HepG2 (cell line): ENCODE data around the gene ANAPC16. TPM values are rescaled to one million over a fixed set of nuclear protein-coding genes. Genes with fewer than 3 reads are reported as not detected.

Source experiments
- AGO1 ChIP-seq: fragments of 200-400 bp; formaldehyde crosslinking; IDR thresholded peaks from 2 replicates; pipeline ENCODE4 v1.6.1; 2017; ENCODE audit warnings: mild to moderate bottlenecking, low read depth, low read length, moderate library complexity; ENCODE audit not compliant: poor library complexity, severe bottlenecking
- CREM ChIP-seq, 2 experiments: sonication (generic) in 1 of 2; formaldehyde crosslinking in 1 of 2; IDR thresholded peaks; 2 replicates each; pipeline versions ENCODE4 v1.4.0 to v1.6.1; 2016 to 2020; ENCODE audit warnings: antibody characterized with exemption in 1 of 2, mild to moderate bottlenecking in 1 of 2, missing genetic modification reagents in 1 of 2
- FOSL1 ChIP-seq: sonication (generic); formaldehyde crosslinking; IDR thresholded peaks from 2 replicates; pipeline ENCODE4 v1.9.0; 2021; ENCODE audit warnings: missing genetic modification reagents, borderline replicate concordance
- FOXJ3 ChIP-seq: sonication (generic); formaldehyde crosslinking; IDR thresholded peaks from 2 replicates; pipeline ENCODE4 v1.4.0; 2020; ENCODE audit warnings: missing genetic modification reagents, mild to moderate bottlenecking, borderline replicate concordance
- HDAC1 ChIP-seq: sonication (generic); formaldehyde crosslinking; IDR thresholded peaks from 2 replicates; pipeline ENCODE4 v1.5.1; 2020; ENCODE audit warnings: mild to moderate bottlenecking, missing genetic modification reagents
- NR2C2 ChIP-seq: sonication (generic); formaldehyde crosslinking; IDR thresholded peaks from 2 replicates; pipeline ENCODE4 v1.4.0; 2020; ENCODE audit warnings: missing genetic modification reagents, mild to moderate bottlenecking, moderate library complexity, borderline replicate concordance
- POLR2AphosphoS2 ChIP-seq: IDR thresholded peaks from 2 replicates; pipeline ENCODE4 v1.6.1; 2011; ENCODE audit warnings: low read depth, low read length, improper control_type of control experiment
- RBFOX2 ChIP-seq: fragments of 200-400 bp; formaldehyde crosslinking; IDR thresholded peaks from 2 replicates; pipeline ENCODE4 v1.6.1; 2017; ENCODE audit warnings: low read depth, mild to moderate bottlenecking, low read length
- RFX3 ChIP-seq: IDR thresholded peaks from 2 replicates; pipeline ENCODE4 v1.6.1; 2016; ENCODE audit warnings: missing biosample characterization, missing genetic modification reagents
- SMAD1 ChIP-seq: sonication (generic); formaldehyde crosslinking; IDR thresholded peaks from 2 replicates; pipeline ENCODE4 v1.4.0; 2020; ENCODE audit warnings: missing genetic modification reagents, low read depth, mild to moderate bottlenecking, borderline replicate concordance
- SNAPC2 ChIP-seq: sonication (generic); formaldehyde crosslinking; IDR thresholded peaks from 2 replicates; pipeline ENCODE4 v1.8.1; 2022; ENCODE audit warnings: mild to moderate bottlenecking, missing genetic modification reagents
- SOX13 ChIP-seq, 3 experiments: fragments of 450-650 bp in 1 of 3; sonication (generic) in 1 of 3; formaldehyde crosslinking in 1 of 3; IDR thresholded peaks in 2 of 3; conservative IDR thresholded peaks in 1 of 3; 2 replicates each; pipeline versions ENCODE4 v1.5.0 to v1.6.1; 2016 to 2020; ENCODE audit warnings: antibody characterized with exemption in 1 of 3, mild to moderate bottlenecking in 1 of 3, missing compliant biosample characterization in 1 of 3, missing genetic modification reagents in 1 of 3, moderate library complexity in 1 of 3
- SOX5 ChIP-seq: IDR thresholded peaks from 2 replicates; pipeline ENCODE4 v1.6.1; 2016; ENCODE audit warnings: borderline replicate concordance
- SRSF9 ChIP-seq: fragments of 200-400 bp; formaldehyde crosslinking; IDR thresholded peaks from 2 replicates; pipeline ENCODE4 v1.6.1; 2018; ENCODE audit warnings: borderline replicate concordance, mild to moderate bottlenecking, low read depth, low read length; ENCODE audit not compliant: insufficient read depth, poor library complexity, severe bottlenecking
- STAT5B ChIP-seq: sonication (generic); formaldehyde crosslinking; IDR thresholded peaks from 2 replicates; pipeline ENCODE4 v1.4.0; 2020; ENCODE audit warnings: missing genetic modification reagents
- TBP ChIP-seq: sonication (generic); formaldehyde crosslinking; IDR thresholded peaks from 2 replicates; pipeline ENCODE4 v1.5.0; 2020; ENCODE audit warnings: missing genetic modification reagents
- THAP11 ChIP-seq: IDR thresholded peaks from 2 replicates; pipeline ENCODE4 v1.6.1; 2016; ENCODE audit warnings: missing biosample characterization, missing genetic modification reagents
- ZMYM4 ChIP-seq: sonication (generic); formaldehyde crosslinking; IDR thresholded peaks from 2 replicates; pipeline ENCODE4 v1.8.1; 2023; ENCODE audit warnings: mild to moderate bottlenecking, missing genetic modification reagents
- ZNF296 ChIP-seq: sonication (generic); formaldehyde crosslinking; conservative IDR thresholded peaks from 2 replicates; pipeline ENCODE4 v1.5.0; 2020; ENCODE audit warnings: mild to moderate bottlenecking, missing genetic modification reagents
- ZNF333 ChIP-seq: sonication (generic); formaldehyde crosslinking; IDR thresholded peaks from 2 replicates; pipeline ENCODE4 v1.4.0; 2020; ENCODE audit warnings: mild to moderate bottlenecking, missing genetic modification reagents, borderline replicate concordance
- ZNF646 ChIP-seq: sonication (generic); formaldehyde crosslinking; IDR thresholded peaks from 2 replicates; pipeline ENCODE4 v1.9.0; 2021; ENCODE audit warnings: mild to moderate bottlenecking, missing genetic modification reagents
- polyA plus RNA-seq, 8 experiments: library from polyadenylated mRNA; depleted of rRNA in 3 of 8; stranded (reverse) in 7 of 8; unstranded in 1 of 8; fragments of >200 nt; fragmentation: Illumina TruSeq in 4 of 8; extraction: Trizol in 4 of 8; gene quantifications; 2 replicates each; pipeline versions ENCODE4 v1.2.1 to v1.2.3, GENCODE V29; 2011 to 2016; ENCODE audit warnings: low read depth in 4 of 8, missing spikeins in 1 of 8, mixed read lengths in 1 of 8; ENCODE audit not compliant: insufficient read depth in 1 of 8
- total RNA-seq, 5 experiments: library from RNA; depleted of rRNA; stranded (reverse); fragments of >200 nt; fragmentation: Illumina TruSeq; extraction: Trizol; gene quantifications; 2 replicates each; pipeline ENCODE4 v1.2.3, GENCODE V29; 2016; ENCODE audit warnings: low read depth in 1 of 5

ANAPC16 gene
- total and polyA plus RNA-seq, 2 of the 13 experiments (the other 11 are each of a cell fraction or from before 2014, with no cell fraction given) = 74.8 to 89.4 TPM

DNA sequence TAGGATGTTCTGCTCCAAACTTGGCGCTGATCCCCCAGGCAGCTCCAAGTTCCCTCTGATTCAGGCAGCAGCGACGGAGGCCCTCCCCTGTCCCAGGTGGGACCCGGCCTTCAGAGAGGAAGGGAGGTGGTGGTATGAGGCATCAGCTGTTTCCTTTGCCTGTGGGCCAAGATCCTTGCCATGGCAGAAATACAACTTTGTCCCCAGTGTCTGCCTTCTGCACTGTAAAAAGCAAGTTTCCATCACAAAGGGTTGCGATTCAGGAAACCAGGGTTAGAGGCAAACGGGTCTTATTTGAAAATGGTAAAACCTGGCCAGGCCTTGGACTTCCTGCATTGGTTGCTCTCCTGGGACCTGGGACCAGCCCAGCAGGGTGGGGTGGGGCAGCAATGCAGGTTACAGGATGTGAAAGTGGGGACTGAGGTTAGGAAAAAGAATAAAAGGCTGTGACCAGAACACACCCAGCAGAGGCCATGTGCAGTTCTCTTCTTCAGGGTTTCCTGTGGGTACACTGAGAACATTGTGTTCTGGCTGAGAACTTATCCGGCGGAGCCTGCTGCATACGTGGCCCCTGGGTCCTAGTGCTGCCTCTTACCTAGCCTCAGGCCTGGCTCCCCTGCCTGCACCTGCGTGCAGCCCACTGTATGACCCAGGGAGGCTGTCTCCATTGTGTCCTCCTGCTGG, 32.8 kb downstream of the ANAPC16 start (continued):
- TF ChIP-seq AGO1 (no peak), FOXJ3 (CRISPR knock-in tag) (0 out of 2 replicates have a peak, but pooled peaks have one; percentile 21), SRSF9 (no peak), ZNF333 (CRISPR knock-in tag) (no peak), HDAC1 (CRISPR knock-in tag) (peak; percentile 73), SOX5 (CRISPR knock-in tag) (peak; percentile 23; the same call in 1 of the 2 replicates), ZNF646 (CRISPR knock-in tag) (no peak), SMAD1 (CRISPR knock-in tag) (no peak), THAP11 (CRISPR knock-in tag) (peak; percentile 39; the same call in 1 of the 2 replicates), SOX13 (IDR thresholded peaks at IDR 0.05) (no peak), SOX13 (CRISPR knock-in tag; conservative IDR thresholded peaks at IDR 0.05 in 1 of 2, IDR thresholded peaks at IDR 0.05 in 1 of 2) (peak in 1 of 2 experiments; percentile 30; a peak in 2 of 4 replicates), TBP (CRISPR knock-in tag) (peak; percentile 72; the same call in 1 of the 2 replicates), CREM (IDR thresholded peaks at IDR 0.05) (no peak), CREM (CRISPR knock-in tag; IDR thresholded peaks at IDR 0.05) (no peak), RFX3 (CRISPR knock-in tag) (no peak), NR2C2 (CRISPR knock-in tag) (0 out of 2 replicates have a peak, but pooled peaks have one; percentile 28), ZMYM4 (CRISPR knock-in tag) (peak; percentile 54; the same call in 1 of the 2 replicates), POLR2AphosphoS2 (no peak), RBFOX2 (peak; percentile 63), ZNF296 (CRISPR knock-in tag) (no peak), STAT5B (0 out of 2 replicates have a peak, but pooled peaks have one; percentile 32), SNAPC2 (CRISPR knock-in tag) (no peak), FOSL1 (CRISPR knock-in tag) (no peak)
